ENCODE results near the gene CUL9. TPM values are rescaled to one million over a fixed set of nuclear protein-coding genes. Genes with fewer than 3 reads are reported as not detected.

CUL9 gene
- total RNA-seq, 1 experiment from 2014 or later: 19.6 TPM

DNA sequence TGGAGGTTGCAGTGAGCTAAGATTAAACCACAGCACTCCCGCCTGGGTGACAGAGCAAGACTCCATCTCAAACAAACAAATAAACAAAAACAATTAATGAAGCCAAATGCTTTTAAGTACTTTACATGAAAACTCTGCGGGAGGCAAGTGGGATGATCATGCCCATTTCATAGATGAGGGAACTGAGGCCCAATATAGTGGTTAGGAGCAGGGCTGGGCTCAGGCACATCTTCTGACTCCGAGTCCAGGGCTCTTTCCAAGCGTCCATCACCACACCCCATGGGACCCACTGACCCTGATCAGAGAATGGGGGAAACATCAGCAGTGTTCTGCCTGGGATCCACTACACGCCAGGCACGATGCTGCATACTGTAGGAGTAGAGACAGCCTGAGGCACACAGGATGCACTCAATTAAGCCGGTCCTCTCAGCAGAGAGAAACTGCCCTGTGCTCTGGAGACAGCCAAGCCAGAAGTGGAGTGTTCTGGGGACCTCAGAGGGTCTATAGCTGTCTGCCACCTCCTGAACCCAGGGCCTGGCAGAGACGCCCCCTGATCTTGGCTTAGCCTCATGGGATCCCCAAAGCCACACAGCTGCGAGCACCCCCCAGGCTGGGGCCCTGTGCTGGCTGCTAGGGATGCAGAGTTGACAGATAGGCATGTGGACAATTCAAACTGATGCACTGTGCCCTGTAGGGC, 74.8 kb downstream of the CUL9 start:
- no peak for DNase-seq (ENCODE audit: low spot score)

GRCh38 chr6:43257367-43258145, 75.6 kb downstream of the CUL9 start:
- no peak for DNase-seq (ENCODE audit: low spot score)

GRCh38 chr6:43258180-43258579, 76.2 kb downstream of the CUL9 start:
- no peak for DNase-seq (ENCODE audit: low spot score)

- DNase-seq (ENCODE audit: low spot score): no peak
These were observed 77.1 kb downstream of the CUL9 start for GRCh38 chr6:43258807-43259686.

GRCh38 chr6:43260791-43261190, 78.8 kb downstream of the CUL9 start:
- DNase-seq (ENCODE audit: low spot score): no peak

- DNase-seq (ENCODE audit: low spot score): no peak
These were observed 79.2 kb downstream of the CUL9 start for GRCh38 chr6:43261198-43261597.

DNA sequence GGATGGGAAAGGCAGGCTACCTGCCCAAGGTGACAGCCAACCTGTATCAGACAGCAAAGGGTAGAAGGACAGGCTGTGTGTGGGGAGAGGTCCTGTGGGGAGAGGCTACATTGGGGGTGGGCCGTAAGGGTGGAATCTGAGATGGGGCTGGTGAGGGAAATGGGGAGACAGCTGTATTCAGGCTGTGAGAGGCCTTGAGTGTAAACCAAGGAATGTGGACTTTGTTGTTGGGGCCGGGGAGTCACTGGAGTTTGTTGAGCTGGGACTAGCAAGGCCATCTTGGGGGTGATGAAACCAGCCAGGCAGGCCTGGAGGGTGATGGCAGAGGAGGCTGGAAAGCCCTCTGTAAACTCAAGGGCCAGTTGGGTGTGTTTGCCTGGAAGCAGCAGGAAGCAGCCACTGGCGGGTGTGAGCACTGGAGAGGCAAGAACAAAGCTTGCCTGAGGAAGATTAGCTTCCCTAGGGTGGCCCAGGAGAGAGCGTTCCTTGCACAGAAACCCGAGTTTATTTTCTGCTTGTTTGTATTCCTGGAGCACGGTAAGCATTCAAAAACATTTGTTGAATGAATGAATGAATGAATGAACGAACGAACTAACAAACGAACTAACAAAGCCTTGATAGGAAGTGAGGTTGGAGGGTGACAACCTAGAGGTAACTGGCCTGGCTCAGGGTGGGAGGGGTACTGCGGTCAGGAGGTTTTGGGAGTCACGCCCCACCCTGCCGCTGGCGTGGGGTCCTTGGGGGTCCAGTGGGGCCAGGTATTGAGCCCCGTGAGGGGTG, 80.2 kb downstream of the CUL9 start:
- no peak for DNase-seq (ENCODE audit: low spot score)

DNA sequence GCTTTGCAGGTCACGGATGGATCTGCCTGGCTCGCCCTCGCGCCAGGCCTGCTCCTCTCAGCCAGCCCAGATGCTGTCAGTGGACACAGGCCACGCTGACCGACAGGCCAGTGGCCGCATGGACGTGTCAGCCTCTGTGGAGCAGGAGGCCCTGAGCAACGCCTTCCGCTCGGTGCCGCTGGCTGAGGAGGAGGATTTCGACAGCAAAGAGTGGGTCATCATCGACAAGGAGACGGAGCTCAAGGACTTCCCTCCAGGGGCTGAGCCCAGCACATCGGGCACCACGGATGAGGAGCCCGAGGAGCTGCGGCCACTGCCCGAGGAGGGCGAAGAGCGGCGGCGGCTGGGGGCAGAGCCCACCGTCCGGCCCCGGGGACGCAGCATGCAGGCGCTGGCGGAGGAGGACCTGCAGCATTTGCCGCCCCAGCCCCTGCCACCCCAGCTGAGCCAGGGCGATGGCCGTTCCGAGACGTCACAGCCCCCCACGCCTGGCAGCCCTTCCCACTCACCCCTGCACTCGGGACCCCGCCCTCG, 80.9 kb downstream of the CUL9 start:
- DNase-seq (ENCODE audit: low spot score): no peak

GRCh38 chr6:43263314-43264178, 81.5 kb downstream of the CUL9 start:
- DNase-seq (ENCODE audit: low spot score): peak; percentile 54

DNA sequence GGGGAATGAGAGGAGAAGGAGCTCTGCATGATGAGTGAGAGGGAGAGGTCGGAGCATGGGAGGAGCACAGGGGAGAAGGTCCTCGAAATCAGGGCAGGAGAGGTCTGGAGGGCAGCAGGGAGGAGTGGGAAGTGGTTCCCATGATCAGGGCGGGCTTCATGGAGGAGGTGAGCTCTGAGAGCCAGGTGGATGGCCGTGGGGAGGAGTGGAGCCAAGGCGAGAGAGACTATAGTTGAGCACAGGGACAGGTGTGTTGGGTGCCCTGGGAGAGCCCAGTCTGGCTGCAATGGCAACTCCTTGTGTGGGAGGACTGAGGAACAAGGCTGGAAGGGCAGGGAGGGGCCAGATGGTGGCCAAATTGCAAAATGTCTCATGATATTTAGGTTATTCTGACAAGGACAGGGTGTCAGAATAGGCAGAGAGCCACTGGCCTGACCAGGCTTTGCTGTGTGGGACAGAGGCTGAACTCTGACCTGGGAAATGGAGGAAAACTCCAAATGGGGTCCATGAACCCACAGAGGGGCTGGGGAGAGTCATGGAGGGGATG, 82.7 kb downstream of the CUL9 start:
- no peak for DNase-seq (ENCODE audit: low spot score)

DNA sequence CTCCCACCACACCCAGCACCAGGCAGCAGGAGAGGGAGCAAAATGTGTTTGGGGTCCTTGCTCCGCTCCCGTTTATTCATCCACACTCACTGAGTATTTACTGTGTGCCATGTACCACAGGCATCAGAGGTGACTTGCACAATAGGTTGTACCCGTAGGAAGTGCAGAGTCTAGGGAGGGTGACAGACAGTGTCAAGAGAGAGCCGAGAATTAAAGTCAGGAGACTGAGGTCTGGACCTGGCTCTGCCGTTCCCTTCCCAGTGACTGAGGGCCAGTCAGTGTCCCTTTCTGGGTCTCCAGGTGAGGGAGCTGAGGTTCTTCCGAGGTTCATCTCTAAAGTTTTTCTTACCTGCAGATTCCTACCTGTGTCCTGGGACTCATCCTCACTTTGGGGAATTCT, 83.6 kb downstream of the CUL9 start:
- no peak for DNase-seq (ENCODE audit: low spot score)

GRCh38 chr6:43267619-43268354, 85.8 kb downstream of the CUL9 start:
- no peak for DNase-seq (ENCODE audit: low spot score)

DNA sequence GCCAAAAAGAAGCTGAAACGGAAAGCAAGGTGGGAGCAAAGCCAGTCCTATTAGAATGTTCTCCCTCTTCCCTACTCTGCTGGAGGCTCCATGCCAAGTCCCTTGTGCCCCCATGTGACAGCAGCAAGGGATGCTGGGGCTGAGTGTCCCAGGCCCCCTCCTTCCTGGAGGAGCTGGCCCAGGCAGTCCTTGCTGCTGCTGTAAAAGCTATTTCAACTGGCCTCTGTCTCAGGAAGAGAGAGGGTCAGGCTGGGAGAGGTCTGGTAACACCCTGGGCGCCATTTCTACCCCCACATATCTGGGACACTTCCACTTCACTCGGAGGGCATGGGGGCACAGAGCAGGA, 86.3 kb downstream of the CUL9 start:
- no peak for DNase-seq (ENCODE audit: low spot score)

GRCh38 chr6:43268782-43269272, 86.8 kb downstream of the CUL9 start:
- DNase-seq (ENCODE audit: low spot score): no peak

- DNase-seq (ENCODE audit: low spot score): no peak
These were observed 87.4 kb downstream of the CUL9 start for GRCh38 chr6:43269273-43270007.

GRCh38 chr6:43271103-43271815, 89.3 kb downstream of the CUL9 start:
- DNase-seq (ENCODE audit: low spot score): no peak

DNA sequence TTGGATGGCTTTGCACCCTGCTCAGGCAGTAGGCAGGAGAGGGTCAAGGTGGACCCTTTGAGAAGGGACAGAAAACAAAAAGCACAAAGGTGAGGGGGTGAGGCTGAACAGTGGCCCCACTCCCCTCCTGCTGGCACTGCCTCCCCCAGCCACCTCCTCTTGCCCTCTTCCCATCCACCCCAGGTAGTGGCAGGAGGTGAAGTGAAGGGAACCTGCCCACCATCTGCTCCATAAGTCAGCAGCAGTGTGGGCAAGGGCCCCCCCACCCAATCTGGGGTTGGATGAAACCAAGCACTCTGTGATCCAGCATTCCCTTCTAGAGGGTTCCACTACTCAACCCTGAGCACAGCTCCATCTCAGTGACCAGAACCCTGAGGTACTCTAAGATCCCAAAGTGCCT, 89.9 kb downstream of the CUL9 start:
- no peak for DNase-seq (ENCODE audit: low spot score)

DNA sequence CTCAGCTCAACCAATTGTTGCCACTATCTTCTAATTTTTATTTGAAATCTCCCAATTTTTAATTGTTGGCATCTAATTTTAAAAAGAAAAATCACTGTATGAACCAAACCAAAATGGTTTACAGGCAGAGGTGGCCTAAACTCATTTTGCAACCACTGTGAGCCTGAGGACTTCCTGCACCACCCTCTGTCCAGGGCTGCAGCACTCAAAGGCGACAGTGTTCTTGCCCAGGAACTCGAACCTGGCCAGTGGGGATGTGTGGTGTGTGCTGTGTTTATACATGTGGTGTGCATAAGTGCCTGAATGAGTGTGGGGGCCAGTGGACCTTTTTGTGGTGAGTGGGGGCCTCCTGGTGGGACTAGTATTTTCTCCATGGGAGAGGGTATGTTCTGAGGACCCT, 91.7 kb downstream of the CUL9 start:
- DNase-seq (ENCODE audit: low spot score): no peak
